GM19193 (cell line): ENCODE results near the gene MPV17.

Experiments used
- POLR2A ChIP-seq: IDR thresholded peaks from 4 replicates; pipeline ENCODE4 v1.6.1; 2011; ENCODE audit not compliant: insufficient read depth, insufficient read length; ENCODE audit errors: extremely low read depth

MPV17 gene, protein sequence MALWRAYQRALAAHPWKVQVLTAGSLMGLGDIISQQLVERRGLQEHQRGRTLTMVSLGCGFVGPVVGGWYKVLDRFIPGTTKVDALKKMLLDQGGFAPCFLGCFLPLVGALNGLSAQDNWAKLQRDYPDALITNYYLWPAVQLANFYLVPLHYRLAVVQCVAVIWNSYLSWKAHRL

DNA sequence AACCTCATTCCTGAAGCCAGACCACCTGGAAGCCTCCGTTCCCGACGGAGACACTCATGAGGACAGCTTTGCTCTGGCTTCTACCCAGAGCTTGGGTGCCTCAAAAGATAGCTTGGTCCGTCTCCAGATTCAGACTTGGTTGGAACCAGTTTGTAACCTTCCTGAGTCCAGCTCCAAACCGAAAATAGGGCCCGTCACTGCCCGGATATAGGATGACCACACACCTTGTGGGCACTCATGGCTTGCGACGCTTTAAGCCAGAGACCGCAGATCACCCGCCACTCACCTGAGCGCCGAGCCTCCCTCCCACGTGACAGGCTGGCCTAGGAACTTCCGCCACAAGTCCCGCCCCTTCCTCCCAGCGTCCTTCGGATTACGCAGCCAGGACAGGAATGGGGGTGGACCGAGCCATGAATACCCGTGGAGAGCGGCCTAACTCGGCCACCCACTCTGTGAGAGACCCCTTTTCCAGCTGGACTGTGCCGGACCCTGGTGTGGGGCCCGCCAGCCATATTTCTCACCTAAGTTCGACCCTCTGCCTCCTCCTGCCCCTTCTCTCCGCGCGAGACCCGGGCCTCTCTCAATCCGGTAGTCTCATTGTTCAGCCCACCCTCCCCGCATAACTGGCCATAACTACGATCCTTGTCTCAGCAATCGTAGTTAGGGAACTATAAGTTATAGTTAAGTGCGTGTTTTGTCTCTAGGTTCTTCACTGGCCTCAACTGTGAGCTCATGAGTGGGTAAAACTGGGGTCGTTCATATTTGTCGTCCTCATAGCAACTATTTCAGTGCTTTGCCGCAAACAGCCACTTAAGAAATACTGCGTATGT is at the start of gene MPV17:
Gene MPV17, minus strand, starts transcription at position 332 of the 830 bp plus-strand sequence. CDS start 580 bp downstream, outside the sequence.
- TF ChIP-seq POLR2A: peak; percentile 92

DNA sequence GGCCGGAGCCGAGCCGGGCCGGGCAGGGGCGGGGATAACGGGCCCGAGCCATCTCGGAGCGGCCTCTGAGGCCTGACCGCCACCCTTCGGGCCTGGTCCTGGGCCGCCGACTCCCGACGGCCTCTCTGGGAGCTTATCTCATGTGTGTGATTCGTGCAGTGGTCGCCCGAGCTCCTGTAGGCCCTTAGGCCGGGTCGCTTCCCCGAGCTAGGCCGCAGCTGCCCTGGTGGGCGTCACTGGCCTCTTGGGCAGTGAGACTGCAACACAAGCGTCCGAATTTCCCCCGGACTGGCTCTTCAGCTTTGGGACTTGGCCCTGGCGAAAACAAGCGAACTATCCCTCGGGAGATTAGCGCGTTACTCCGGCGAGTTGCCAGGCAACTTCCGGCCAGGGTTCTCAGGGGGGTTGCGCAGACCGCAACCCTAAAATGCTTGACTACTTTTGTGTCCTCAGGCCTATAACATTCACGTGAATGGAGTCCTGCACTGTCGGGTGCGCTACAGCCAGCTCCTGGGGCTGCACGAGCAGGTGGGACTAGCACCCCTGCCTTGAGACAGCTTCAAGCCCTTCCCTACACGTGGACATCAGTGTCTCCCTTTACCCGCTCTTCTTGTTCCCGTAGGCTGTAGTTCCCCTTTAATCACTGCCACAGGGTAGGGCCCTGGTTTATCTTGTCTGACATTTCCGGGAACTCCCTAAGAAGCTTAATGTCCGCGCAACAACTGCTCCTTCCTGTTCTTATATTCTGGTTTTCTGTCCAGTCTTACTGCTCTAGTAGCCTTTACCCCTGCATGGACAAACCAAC is 48.1 kb upstream of the MPV17 start:
- TF ChIP-seq POLR2A: peak; percentile 37

DNA sequence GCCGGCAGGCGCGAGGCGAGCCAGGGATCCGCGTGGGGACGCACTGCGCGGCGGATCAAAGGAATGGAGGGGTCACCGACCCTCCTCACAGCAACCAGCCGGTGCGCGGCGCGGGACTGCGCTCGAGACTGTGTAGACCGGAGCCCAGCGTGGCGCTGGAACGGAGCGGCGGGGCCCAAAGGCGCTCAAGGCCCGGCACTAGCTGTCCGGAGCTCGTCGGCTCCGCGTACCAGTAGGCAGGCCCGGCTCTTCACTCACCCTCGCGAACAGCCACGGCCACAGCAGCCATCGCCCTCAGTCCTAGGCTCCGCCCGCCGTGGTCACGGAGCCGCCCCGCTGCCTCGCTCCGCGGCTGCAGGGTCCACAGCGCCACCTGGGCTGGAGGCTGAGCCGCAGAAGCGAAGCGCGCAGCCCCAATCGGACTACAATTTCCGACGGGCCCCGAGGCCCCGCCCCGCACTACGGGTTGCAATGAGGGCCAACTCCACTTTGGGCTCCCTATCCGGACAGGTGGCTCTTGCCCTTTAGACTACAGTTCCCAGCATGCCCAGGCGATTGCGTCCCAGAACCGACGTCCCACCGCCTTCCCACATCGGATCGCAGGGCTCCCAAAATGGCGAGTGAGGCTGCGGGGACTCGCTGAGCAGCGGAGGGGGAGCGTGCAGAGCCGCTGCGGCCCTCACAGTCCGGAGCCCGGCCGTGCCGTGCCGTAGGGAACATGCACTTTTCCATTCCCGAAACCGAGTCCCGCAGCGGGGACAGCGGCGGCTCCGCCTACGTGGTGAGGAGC is 47.3 kb upstream of the MPV17 start, which contains the start of the genes EIF2B4 and SNX17:
Gene EIF2B4, minus strand, starts transcription at position 313 of the 790 bp plus-strand sequence. Its CDS starts 24 bp downstream, at position 289.
Gene SNX17, plus strand, starts transcription at position 591 of the 790 bp plus-strand sequence. Its CDS starts 128 bp downstream, at position 719.
- peak; percentile 94 for TF ChIP-seq POLR2A

DNA sequence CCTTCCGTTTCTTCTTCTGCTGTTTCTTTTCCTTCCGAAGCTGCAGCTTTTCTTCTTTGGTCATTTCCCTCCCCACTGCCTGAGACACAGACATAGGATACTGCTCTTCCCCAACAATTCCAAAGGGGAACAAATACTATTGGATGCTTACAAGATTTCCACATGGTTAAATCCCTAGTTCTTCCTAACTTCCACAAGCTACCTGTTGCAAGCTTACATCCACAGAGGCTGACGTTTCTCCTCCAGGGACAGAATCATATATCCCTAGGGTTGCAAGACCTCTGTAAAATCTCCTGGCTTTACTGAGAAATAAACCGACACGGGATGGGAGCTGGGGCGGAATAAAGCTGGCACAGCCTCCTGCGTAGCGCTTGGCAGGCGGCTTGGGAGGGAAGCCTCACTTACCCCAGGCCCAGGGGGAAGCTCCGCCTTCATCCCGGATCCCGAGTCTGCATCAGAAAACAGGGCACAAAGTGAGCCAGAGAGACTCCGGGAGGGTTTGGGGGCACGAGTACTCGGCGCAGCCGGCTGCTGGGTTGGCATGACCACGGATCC is 46.7 kb upstream of the MPV17 start:
- no peak for TF ChIP-seq POLR2A

DNA sequence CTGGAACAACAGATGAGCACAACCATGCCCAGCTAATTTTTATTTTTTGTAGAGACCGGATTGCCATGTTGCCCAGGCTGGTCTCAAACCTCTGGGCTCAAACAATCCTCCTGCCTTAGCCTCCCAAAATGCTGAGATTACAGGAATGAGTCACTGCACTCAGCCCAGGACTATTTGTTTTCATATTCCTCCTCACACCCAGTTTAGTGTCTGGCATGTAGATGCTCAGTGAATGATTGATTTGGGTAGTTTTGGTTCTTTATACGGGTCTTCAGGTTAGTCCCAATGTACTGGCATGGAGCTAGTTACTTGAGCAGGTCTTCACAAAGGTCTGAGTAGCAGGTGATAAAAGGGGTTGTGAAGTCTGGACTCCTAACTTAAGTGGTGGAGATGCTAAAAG is 41.0 kb upstream of the MPV17 start:
- no peak for TF ChIP-seq POLR2A

DNA sequence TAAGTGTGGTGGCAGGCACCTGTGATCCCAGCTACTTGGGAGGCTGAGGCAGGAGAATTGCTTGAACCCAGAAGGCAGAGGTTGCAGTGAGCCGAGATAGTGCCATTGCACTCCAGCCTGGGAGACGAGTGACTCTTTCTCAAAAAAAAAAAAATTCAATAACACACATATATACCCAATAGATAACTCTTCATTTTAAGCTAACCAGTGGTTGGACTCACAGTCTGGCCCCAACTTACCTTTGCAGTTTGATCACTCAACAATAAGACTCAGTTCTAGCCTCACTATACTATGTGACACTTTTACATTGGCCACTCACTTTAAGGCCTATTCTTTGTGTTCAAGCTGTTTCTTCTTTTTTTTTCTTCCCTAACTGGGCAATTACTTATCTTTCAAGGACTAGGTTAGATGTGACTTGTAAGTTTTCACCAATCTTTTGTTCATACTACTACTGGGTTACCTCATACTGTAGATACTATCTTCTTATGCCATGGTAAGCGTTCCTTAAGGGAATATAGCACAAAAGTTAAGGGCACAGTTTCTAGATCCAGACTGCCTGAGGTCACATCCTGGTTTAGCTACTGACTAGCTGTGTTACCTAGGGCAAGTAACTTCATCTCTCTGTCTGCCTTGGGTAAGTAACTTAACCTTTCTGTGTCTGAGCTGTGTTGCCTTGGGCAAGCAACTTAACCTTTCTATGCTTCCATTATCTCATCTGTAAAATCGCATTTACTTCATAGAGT is 40.0 kb upstream of the MPV17 start:
- no peak for TF ChIP-seq POLR2A

DNA sequence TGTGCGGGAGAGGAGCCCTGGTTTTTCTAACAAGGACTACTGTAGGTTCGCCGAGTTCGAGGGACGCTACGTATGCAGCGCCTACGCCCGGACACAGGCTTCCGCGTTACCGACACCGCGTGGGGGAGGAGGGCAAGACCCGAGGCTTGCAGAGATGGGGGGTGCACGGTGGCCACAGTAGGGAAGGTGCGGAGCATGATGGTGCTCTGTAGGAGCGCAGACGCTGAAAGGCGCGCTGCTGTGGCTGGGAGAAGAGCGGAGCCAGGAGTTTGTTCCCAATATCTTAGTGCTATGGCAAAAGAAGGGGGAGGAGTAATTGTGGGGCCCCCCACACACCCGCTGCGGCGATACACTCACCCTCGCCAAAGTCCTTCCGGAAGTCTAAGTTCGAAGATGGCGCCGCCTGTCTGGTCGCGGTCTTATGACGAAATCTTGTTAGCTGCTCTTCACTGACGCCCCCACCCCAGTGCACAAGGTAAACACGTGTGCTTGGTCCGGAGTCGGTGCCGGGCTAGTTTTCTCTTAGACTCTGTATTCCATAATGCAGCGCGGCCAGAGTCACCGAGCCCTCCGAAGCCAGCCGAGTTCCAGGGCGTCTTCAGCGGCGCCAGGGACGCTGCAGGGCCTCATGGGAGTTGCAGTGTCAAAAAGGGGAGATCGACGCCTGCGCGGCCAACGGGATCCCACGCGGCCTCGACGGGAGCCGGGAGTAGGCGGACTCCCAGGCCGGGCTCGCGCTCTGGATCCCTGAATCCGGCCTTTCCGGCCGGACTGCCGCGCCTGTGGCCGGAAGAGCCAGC is 33.7 kb upstream of the MPV17 start, which contains the start of gene GTF3C2:
Gene GTF3C2, minus strand, starts transcription at position 383 of the 800 bp plus-strand sequence. CDS start 13,210 bp downstream, outside the sequence.
- peak; percentile 69 for TF ChIP-seq POLR2A

DNA sequence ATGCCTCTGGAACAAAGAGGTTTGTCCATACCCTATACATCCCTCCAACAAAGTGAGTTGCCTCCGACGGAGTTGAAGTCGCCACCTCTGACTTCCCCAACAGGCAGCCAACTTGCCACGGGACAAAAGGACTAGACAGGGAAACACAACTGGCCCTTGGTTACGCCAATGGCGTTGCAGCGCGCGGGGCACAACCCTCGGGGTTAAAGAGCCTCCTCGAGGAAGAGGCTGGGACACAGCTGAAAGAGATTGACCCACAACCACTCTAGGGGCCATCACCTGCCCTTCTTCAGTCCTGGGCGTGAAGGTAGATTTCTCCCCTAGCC is 33.1 kb upstream of the MPV17 start:
- TF ChIP-seq POLR2A: no peak

DNA sequence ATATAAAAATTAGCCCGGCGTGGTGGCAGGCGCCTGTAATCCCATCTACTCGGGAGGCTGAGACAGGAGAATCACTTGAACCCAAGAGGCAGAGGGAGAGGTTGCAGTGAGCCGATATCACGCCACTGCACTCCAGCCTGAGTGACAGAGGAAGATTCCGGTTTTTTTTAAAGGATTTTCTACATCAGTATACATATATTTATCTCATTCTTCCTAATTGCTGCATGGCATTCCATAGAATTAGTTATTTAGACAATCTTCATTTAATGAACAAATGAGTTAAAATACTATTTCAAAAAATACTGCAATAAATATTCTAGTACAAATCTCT is 31.7 kb upstream of the MPV17 start:
- TF ChIP-seq POLR2A: no peak

DNA sequence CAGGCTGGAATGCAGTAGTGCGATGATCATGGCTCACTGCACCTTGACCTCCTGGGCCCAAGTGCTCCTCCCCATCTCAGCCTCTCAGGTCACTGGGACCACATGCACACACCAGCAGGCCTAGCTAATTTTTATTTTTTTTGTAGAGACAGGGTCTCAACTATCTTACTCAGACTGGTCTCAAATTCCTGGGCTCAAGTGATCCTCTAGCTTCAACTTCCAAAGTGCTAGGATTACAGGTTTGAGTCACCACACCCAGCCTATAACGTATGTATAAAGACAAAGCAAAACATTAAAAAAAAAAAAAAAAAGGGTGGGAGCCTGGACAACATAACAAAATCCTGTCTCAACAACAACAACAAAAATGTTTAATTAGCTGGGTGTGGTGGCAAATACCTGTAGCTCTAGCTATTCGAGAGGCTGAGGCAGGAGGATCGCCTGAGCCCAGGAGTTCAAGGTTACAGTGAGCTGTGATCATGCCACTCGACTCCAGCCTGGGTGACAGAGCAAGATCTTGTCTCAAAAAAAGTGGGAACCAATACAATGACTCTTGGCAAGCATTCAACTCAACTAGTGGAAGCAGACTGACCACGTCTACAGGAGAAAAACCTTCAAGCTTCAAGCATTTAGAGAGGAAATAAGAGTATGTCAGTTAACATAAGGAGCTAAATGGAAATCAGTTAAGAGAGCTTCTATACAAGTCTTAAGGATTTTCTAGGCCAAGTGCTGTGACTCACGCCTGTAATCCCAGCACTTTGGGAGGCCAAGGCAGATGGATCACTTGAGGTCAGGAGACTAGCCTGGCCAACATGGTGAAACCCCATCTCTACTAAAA is 31.1 kb upstream of the MPV17 start:
- no peak for TF ChIP-seq POLR2A

DNA sequence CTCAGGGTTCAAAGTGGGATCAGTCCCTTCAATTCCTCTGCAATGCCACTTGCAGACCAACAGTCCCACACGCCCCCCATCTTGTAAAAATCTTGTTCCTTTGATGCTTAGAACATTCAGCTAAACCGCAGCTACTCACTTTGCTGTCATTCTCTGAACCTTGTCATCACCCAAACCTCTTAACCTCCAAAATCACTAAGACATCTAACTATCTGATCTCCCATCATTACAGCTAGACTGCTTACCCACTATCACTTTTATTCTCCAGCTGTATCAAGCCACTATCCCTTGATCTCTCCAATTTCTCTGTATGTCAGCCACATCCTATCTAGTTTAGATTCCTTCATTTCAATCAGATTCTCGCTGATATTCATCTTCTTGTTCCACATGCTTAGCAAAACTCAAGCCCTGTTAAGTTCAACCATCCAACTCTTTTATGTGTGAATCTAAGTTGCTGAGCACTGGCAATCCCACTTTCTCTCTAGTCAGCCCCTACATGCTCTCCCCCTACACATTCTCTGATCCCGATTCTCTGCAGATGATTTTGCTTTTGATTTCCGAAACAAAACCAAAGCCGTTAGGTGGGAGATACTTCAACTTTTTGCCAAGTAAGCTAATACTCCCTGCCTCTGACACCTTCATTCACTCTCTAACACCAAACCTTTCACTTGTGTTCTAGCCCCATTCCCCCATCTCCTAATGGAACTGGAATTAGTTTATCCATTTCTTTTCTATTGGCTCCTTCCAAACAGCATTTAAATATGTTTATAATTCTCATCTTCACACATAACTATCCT is 29.1 kb upstream of the MPV17 start:
- no peak for TF ChIP-seq POLR2A
